HuH-7 (cell line): Measurements from ENCODE around the gene HSD11B2.

ENCODE experiments used
- DNase-seq: peaks from one replicate; pipeline ENCODE4 v3.0.0; 2011; ENCODE audit warnings: low spot score

Gene HSD11B2

DNA sequence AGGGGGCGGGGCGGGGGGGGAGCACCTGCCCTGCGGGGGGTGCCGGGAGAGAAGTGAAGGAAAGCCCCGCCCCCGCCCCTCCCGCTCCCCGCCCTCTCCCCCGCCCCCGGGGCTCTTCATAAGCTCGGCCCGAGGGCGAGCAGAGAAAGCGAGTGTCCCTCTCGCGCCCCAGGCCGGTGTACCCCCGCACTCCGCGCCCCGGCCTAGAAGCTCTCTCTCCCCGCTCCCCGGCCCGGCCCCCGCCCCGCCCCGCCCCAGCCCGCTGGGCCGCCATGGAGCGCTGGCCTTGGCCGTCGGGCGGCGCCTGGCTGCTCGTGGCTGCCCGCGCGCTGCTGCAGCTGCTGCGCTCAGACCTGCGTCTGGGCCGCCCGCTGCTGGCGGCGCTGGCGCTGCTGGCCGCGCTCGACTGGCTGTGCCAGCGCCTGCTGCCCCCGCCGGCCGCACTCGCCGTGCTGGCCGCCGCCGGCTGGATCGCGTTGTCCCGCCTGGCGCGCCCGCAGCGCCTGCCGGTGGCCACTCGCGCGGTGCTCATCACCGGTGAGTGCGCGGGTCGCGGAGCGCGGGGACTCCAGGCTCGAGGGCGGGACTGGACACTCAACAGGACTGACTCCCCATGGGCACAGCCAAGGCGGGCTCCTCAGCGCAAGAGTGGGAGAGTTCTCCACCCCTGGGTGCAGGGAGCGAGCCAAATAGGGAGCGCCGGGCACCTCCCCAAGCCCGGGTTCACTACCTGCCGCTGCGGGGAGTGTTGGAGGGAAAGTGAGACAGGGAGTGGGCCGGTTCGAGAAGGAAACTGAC lies at the start of gene HSD11B2:
HSD11B2 (plus strand) TSS at position 145 of the 798 bp plus-strand sequence; CDS start at position 273, 128 bp downstream.
- peak; percentile 89 for DNase-seq

DNA sequence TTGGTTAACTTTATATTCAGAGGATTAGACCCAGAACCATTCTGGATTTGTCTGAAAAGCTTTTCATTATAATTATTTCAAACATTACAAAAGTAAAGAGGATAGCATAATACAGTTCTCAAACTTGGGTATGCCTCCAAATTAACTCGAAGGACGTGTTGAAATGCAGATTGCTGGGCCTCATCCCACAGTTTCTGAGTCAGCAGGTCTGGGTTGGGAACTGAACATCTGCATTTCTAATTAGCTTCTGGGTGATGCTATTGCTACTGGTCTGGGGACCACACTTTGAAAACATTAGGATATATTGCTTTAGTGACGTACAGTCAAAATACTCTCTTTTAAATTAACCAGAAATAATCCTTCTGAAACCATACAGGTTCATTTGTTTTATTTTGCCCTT lies 47.6 kb upstream of the HSD11B2 start:
- DNase-seq, result no peak

DNA sequence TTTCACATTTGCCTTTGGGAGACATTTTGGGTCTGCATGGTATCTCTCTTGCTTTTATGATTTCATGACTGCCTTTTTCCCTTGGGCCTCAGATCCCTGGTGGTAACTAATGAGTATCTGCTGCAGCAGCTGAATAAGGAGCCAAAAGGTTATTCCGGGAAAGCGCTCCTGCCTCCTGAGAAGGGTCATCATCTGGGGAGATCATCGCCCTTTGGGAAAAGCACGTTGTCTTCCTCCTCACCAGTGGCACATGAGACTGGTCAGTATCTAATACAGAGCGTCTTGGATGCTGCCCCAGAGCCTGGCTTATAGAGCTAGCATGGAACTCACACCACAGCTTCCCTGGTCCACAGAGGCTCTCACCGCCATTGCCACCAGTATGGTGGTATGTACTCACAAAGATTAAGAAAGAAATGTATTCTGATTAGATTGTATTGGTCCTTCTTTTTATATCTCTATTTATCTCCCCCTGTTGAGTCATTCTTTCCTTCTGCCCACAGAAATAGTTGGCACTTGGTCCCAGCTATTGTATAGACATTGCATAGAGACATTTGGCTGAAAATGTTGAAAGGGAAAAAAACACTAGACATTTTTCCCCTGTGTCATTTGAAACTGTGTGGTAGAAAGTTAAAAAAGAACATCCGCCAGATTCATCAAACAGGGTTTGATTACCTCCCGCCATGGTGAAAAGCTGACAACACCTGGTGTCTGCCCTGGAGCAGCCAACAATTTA lies 46.0 kb upstream of the HSD11B2 start:
- no peak for DNase-seq

DNA sequence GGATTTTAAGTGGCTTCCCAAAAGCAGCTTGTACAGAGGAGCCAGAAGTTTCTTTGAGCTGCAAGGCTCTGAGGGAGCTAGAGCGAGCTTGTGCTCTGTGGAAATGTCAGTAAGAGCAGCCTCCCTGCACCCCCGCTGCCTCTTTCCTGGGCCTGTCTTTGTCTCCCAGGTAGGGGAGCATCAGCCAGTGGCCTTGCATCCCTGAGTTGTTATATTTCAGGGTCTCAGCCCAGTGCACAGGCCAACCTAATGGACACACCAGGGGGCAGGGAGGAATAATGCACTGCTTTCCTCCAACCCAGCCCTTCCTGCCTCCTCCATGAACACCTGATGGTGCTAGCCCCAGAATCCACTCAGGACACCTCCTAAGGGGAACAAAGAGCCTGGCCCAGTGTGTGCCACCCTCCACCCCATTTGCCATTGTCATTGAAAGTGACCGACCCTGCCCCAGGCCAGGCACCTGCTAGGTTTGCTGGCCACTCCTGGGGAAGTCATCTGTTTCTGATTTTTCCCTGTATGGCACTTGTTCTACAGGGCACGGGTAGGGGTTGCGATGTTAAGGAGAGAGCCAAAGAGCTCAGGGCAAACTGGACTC lies 44.0 kb upstream of the HSD11B2 start:
- DNase-seq, result no peak

DNA sequence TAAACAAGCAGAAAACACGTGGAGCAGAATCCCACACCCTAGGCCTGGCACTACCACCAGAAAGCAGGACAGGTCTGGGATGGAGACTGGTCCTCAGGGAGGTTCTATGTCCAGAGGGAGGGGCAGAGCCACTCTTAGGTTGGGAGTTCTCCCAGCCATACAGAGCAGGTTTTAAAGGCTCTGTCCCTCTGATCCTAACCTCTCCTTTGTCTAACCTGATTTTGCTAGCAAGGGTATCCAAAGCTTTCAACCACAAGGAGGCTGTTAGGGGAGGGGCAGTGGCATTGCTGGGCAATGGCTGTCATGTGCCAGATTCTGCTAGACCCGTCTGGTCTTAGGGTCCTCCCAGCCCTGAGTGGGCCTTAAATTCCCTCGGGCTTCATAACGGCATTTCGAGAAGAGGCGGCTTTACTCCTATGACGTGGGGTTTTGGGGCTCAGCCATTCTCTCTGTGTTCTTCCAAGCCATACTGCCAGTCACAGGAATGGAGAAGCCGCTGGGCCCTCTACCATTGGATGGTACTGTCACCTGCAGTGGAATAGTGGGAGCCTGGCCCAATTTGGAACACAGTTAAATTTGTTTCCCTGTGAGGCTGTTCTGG lies 43.3 kb upstream of the HSD11B2 start:
- no peak for DNase-seq

DNA sequence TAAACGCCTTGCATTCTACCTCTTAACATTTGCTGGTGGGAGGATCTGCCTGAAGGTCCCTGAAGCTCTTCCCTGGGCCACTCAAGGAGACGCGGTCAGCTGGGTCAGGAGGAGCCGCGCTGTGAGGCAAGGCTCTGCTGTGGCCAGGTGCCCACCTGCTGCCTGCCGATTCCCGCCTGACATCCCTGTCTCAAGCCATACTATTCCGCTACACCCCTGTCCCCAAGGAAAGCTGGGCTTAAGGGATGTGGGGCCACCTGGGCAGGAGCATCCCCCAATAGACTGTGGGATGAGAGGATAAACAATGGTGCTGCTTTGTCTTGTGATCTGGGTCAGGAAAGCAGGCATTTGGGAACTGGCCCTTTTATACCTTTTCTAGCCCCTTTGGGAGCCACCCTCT lies 42.7 kb upstream of the HSD11B2 start:
- DNase-seq, result no peak

DNA sequence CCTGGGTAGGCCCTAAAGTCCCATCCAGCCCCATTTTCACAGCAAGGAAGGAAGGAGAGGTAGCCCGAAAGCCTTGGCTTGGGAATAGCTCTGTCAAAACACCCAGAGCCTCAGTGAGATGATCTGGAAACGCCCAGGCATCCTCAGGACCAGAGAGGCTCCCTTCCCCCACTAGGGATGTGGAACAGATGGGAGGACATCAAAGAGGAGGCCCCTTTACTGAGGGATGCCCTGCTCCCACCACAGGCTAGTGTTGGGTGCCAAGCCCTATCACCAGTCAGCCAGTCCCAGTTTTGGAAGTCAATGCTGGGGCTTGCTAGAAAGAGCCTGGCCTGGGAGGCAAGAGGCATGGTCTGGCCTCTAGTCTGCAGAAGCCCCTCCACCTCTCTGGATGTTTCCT lies 42.3 kb upstream of the HSD11B2 start:
- no peak for DNase-seq

DNA sequence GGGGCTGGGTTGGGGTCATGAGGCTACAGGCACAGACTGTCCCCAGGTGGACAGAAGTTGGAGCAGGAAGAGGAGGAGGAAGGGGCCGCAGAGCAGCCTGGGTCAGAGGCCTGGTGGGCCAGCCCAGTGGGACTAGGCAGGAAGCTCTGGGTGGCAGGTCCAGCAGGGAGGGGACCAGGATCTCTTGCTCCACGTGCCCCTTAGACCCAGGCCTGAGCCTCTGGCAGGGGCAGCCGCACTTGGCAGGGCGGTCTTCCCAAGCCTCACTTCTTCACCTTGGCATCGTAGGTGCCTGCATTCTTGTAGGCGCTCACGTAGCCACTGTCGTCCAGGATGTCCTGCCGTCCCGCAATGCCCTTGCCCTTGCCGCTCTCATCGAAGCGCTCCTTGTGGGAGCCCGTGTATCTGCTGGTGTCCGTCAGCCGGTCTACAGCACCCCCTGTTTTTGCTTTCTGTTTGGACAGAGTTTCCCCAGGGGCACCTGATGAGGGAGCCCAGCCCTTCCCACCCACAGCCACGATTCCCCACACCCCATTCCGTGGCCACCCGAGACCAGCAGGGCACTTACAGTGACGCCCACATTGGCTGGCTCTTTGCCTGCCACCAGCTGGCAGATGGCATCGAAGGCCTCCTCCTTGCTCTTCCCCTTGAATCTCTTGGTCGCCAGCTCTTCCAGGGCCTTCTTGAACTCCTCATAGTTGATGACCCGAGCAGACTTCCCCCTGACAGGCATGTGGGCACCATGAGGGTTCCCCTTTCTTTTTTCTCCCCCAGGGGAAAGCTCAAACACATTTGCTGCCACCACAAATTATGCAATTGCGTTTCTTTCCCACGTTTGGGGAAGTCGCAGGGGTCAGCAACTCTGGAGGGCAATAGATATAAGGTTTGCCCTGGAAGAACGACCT lies 40.8 kb upstream of the HSD11B2 start:
- no peak for DNase-seq

DNA sequence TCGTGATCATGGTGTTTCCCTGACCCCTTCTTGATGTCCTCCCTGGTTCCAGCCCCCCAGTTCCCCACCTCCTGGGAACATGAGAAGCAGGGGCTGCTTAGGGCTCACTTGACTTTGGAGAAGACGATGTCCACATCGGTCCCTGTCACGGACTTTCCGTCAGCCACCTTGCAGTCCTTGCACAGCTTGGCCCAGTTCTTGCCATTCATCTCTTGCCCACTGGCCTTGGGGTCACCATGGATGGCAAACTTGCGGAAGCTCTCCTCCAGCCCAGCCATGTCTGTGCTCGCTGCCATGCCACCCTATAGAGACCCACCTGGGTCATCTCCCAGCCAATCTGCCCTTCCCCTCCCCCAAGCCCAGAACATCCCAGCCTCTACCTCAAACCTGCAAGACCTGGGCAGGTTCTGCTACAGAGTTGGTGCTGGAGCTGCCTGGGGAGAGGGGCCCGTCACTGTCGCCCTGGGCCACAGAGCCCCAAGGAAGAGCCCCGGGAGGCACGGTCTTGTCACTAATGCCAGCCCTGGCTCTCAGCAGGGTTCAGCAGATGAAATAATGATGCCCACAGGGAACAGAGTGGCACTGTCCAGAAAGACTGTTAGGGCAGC lies 40.0 kb upstream of the HSD11B2 start:
- no peak for DNase-seq

DNA sequence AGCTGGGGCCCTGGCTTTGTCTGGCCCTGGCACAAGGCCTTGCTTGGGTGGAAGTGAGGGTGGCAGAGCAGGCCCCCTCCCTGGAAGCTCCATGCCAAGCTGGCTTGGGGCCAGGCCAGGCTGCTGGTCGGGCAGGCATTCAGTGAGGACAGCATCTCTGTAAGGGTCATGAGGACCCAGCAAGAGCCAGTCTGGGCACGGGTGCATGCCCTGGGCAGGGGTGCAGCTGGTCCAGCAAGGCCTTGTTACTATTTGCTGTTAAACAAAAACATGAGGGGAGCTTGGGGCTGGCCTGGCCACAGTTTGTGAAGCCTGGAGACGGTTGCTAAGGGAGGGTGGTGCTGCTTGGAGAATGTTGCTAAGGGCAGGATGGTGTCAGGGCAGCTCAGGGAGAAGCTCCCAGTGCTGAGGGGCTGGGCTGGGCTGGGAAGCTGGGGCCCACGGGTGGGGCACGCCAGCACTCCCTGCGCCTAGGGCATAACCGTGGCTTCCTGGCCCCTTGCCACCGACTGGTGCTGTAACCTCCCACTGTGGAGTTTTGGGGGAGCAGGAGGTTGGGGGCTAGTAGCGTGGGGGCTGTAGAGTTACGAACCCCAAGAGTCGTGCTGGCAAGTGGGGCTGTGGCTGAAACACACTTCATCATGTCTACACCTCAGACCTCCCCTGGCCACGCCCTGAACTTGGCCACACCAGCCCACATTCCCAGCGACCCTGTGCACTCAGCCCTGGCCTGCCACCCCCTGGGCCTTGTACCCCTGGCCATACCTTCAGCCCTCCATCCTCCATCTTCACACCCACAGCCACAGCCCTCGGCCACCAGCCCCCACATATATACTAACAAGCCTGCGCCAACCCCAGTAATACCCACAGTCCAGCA lies 39.3 kb upstream of the HSD11B2 start:
- no peak for DNase-seq

DNA sequence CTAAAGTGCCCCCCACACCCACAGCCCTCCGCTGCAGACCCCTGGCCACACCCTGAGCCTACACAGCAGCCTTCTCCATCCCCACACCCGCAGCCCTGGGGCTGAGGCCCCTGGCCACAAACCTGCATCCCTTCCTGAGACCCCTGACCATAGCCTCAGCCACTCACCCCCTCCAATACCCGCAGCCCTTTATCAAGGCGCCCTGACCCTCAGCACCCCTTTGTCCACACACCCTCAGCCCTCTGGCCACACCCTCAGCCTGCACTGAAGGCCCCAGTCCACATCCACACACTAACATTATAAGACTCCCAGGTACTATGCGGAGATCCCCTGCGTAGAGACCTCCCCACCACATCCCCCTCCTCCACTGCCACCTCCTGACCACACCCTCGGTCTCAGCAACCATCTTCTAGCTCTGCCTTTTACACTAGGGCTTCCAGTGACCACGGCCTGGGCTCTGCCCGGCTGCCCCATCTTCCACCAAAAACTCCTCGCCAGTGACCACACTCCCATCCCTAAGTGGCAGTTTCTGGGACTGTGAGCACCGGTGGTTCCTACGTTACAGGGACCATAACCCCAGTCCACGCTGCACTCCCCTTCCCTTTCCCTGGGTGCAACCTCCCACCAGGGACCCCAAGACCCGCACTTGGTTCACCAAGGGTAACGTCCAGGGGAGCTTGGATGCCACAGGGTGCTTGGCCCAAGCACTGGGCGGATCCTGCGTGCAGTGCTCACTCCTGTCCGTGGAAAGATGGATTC lies 38.4 kb upstream of the HSD11B2 start:
- DNase-seq, result no peak

DNA sequence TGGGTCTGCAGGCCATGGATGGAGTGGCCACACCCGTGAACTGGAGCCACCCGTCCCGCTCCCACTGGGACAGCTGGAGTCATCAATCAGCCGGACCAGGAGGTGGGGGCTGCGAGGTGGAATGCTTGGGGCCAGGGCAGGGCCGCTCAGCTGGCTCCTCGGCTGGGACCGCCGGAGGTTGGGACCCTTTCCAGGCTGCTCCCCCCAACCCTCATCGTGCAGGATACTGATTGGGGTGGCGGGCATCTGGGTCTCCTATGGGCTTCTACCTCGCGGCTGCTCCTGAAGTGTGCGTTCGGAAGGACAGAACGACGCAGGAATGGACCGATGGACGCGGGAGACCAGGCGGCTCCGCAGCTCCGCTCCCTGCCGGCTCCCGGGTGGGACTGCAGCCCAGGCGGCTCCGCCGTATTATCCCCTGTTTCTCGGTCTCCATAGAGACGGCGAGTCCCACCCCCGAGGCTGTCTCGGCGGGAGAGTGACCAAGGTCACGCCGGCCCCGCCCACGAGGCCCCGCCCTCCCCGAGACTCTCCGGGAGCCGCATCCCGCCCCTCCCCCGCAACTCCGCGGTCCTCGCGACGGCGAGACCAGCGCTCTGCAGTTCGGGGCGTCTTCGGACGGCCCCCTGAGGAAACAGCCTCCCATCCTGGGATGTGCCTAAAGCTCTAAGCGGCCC lies 37.7 kb upstream of the HSD11B2 start, which contains the start of gene TPPP3:
TPPP3 (minus strand) TSS at position 388 of the 677 bp plus-strand sequence. CDS start 2,387 bp downstream, outside the sequence.
- DNase-seq, result peak; percentile 92

DNA sequence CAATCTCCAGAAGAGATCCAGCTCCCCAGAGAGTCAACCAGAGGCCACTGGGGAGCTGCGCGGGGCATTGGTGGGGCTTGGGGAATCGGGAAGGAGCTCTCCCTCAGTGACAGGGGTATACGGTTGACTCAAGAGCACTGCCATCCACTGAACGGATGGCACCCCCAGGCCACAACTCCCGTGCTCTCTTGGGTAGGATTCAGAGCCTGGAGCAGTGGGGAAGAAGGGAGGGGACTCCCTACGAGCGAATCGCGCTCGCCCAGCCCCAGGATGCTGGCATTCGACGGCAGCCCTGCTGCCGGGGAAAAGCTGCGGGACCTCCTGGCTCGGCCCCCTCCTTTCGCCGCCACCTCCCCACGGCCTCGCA lies 37.1 kb upstream of the HSD11B2 start:
- DNase-seq, result no peak

DNA sequence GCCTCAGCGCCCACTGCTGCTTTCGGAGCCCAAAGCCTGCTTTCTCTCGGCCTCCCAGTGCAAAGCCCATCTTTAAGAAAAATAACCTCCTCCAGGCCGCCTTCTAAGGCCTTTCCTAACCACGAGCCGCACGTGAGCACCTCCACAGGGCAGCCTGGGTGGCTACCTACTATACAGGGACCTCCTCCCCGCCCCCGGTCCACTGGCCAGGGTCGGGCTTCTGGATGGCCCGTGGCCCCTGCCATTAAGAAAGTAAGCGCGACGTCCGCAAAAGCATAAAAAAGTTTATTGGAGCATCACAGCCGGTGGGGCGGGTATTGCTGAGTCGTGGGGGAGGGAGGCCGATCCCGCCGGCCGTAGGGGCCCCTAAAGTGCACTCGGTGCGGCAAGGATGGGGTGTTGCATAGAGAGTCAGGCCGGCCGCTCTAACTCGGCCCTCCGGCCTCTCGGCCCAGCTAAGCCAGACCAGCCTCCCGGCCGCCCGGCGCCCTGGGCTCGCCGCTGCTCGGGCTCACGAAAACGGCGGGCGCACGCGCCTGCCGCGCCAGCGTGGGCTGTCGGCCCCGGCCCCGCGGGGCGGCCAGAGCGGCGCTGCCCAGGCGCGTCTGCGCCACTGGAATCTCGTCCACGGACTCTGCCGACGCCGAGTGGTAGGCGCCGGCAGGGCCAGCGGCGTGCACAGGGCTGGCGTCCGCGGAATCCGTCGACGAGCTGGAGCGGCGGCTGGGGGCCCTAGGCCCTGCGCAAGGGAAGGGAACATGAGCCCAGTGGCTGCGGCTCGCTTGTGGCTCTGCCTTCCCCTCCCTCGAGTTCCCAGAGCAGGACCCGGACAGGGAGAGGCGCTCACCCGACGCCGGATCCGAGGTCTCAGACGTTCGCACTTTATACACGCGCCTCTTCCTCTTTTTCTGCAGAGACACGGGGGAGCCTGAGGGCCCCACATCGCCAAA lies 36.5 kb upstream of the HSD11B2 start:
- no peak for DNase-seq

DNA sequence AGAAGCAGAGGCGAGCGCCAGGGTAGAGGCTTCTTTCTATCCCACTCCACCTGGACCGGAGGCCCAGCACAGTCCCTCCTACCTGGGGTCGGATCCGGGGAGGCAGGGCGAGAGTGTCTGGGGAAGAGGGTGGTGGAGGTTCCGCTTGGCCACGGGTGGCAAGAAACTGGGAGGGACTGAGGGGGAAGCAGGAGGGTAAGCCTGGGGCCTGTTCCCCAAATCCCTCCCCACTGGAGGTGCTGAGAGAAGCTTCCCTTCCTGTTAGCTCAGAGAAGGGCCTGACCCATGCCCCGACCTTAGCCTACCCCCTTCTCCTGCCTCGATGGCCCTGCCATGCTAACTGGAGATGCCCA lies 35.8 kb upstream of the HSD11B2 start:
- DNase-seq, result no peak

DNA sequence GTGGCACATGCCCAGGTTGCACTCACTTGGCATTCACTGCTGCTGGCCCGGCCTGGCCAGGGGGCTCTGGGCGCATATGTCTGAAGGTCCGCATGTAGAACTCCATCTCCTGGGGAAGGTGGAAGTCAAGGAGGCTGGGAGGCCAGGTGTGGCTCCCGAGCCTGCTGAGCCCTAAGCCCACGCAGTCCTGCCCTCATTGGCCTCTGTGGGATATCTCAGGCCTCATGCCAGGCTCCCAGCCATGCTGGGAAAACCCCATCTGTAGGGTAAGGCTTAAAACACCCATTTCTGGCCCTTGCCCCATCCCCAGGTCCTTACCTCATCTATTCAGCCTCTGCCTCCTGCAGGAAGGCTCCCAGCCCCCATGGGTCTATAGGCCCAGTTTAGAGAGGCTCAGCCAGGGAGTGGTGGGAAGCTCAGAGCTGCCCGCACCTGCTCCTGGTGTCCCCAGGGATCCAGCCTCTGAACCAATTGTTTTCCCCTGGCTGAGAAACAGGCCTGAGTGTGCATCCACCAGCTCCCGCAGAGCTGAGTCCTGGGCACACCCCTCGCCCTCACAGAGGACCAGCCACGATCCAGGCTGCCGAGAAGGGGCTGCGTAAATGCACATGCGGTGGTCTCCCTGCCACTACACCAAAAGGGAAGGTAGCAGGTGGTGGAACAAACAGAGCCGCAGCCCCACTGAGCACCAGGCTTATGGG lies 35.3 kb upstream of the HSD11B2 start:
- no peak for DNase-seq
